TTC549 (cell line): ENCODE results near the gene SOWAHD.
"Not testable (repeated sequence)": the region's sequence is repeated elsewhere in the genome, so short reads cannot be mapped to it uniquely, and the experiment has no call there.

Experiments used
- FAIRE-seq: peaks from 2 replicates; lab custom pipeline; 2012; peaks lifted over from hg19 to GRCh38; lab: Jason Lieb, UNC

Gene SOWAHD

DNA sequence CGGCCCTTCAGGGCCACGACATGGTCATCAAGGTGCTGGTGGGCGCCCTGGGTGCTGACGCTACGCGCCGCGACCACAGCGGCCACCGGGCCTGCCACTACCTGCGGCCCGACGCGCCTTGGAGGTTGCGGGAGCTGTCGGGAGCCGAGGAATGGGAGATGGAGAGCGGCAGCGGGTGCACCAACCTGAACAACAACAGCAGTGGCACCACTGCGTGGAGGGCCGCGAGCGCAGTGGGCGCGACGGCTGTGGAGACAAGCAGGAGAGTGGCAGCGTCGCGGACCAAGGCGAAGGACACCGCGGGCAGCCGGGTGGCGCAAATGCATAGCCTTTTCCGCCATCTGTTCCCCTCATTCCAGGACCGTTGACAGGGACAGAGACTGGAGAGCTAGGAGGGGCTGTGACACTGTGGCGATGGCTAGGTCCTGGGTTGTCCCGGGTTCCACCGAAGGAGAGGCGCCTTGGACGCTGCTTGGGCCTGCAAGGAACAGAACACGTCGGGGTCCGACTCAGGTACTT lies 919 bp downstream of the SOWAHD start:
- FAIRE-seq = no peak

DNA sequence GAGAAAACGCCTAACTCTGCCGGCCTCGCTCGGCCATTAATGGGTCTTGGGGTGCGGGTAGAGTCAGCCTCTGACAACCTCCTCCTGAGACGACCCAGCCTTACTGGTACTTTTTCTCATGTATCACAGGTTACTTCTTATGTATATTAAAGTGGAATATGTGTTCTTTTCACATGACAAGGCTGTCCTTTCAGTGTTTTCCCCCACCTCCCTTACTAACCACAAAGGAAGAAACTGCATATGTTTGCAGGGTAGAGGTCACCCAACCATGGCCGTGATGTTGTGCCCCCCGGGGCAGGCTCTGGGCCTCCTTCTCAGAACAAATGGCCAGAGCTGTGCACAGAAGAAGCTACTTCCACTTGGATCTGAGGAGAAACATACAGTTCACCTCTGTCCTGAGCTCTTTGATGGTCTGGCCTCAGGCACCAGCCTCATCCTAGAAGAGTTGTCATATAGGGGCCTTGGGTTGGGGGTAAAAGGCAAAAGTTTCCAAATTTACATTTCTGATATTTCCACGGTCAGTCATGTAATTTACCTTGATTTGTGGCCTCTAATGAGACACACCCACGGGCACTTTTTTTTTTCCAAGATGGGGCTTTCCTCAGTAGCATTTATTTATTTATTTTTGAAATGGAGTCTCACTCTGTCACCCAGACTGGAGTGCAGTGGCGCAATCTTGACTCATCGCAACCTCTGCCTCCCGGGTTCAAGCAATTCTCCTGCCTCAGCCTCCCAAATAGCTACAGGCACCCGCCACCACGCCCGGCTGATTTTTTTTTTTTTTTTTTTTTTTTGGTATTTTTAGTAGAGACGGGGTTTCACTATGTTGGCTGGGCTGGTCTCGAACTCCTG lies 1.9 kb downstream of the SOWAHD start:
- no peak for FAIRE-seq

GRCh38 chrX:119762718-119763117 lies 4.3 kb downstream of the SOWAHD start:
- FAIRE-seq = no peak

GRCh38 chrX:119763181-119763580 lies 4.8 kb downstream of the SOWAHD start:
- no peak for FAIRE-seq

DNA sequence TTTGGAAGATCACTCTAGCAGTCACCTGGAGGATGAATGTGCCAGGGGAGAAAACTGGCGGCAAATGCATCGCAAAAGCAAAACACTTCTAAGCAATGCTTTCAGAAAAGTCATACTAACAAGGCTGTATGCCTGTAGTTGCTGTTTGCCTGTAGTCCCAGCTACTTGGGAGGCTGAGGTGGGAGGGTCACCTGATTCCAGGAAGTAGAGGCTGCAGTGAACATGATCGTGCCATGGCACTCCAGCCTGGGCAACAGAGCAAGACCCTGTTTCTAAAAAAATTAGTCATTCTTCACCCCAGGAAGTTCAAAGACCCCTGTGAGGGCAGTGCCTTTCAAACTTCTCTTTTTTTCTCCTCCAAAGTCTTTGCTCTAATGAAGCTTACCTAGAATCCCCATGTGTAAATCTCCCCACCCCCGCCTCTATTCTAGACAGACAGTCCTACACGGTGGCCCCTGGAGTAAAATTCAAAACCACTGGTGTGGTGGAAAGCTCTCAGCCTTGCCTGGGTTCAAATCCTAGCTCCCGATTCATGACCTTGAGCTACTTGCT lies 5.5 kb downstream of the SOWAHD start:
- no peak for FAIRE-seq

DNA sequence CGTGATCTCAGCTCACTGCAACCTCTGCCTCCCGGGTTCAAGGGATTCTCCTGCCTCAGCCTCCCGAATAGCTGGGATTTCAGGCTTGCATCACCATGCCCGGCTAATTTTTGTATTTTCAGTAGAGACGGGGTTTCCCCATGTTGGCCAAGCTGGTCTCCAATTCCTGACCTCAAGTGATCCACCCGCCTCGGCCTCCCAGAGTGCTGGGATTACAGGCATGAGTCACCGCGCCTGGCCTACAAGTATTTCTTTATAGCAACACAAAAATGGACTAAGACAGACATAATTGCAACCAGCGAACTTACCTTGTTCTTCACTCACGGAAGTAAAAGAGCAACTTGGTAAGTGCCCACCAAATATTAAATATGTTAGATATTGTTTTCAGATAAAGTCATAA lies 10.0 kb downstream of the SOWAHD start:
- FAIRE-seq = not testable (repeated sequence)

GRCh38 chrX:119769388-119769787 lies 11.0 kb downstream of the SOWAHD start:
- not testable (repeated sequence) for FAIRE-seq

DNA sequence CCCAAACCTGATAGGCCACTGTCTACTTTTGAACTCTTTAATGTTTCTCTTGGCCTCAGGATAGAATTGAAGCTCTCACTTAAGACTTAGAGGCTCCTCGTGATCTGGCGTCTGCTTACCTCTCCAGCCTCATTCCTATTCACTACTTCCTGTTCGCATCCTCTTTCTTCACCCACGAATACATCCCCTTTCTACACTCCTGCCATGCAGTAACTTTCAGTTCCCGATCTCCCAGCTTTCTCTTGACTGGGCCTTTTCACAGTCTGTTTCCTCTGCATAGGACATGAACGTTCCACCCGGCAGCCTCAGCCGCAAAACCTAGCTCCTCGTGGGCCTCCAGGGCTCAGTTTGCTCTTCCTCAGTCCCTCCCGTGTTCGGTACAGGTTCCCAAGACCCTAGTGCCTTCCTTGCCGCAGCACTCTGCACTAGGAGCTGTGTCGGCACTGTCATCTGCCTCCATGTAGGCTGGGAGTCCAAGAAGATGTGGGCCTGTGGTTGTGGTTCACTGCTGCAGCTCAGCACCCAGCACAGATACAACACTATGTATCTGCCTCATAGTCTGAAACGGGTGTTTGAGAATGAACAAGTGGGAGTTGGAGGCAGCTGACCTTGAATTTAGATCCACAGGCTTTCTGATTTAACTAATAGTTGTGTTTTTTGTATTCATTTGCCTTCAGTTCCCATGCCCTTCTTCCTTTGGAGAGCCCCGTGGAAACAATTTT lies 17.3 kb downstream of the SOWAHD start:
- no peak for FAIRE-seq

DNA sequence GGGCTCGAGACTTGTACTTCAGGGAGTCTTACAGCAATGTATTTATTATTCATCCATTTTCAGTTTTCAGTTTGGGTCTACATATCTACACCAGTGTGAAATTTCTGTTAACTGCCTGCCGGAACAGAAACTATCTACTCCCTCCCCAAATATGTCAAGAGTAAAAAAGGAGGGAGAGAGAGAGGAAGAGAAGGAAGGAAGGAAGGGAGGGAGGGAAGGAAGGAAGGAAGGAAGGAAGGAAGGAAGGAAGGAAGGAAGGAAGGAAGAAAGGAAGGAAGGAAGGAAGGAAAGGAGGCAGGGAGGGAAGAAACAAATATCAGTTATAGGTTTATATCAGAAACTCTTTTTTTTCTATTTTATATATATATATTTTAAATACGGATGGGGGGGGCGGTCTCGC lies 20.4 kb downstream of the SOWAHD start:
- FAIRE-seq = no peak

DNA sequence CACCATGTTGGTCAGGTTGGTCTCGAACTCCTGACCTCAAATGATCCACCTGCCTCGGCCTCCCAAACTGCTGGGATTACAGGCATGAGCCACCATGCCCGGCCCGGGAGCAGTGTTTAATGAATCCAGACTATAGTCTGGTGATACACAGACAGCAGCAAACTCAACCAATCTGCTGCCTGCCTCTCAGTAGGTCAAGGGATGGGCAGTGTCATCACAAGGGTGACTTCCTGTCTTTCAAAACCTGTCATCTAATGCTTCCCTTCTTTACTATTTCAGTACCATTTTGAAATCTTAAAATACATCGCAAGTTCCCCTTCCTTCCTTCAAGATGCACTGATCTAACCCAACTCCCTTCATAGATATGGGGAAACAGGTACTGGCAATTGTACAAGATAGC lies 24.6 kb downstream of the SOWAHD start:
- FAIRE-seq = no peak

DNA sequence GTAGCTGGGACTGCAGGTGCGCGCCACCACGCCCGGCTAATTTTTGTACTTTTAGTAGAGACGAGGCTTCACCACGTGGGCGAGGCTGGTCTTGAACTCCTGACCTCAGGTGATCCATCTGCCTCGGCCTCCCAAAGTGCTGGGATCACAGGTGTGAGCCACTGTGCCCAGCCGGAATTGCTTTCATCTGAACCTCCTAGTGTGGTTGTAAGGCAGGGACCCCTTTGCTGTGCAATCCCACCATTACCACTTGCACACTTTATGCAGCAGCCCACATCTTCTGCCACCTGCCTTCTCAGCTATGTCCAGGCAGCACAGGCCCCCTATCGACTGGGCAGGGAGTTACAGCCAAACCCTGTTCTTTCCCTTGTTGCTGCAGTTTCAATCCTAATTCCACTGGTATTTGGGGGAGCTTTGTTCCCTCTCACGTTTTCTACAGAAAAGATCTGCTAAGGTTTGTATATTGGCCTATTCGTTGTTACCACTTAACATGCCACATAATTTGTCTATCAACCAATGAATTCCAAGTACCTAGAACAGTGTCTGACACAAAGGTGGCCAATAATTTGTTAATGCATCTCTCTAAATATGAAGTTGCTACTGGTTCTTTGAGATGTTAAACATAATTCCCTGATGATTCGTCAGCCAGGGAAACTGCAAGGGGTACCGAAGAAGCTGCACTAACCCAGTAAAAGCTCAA lies 26.5 kb downstream of the SOWAHD start:
- no peak for FAIRE-seq

DNA sequence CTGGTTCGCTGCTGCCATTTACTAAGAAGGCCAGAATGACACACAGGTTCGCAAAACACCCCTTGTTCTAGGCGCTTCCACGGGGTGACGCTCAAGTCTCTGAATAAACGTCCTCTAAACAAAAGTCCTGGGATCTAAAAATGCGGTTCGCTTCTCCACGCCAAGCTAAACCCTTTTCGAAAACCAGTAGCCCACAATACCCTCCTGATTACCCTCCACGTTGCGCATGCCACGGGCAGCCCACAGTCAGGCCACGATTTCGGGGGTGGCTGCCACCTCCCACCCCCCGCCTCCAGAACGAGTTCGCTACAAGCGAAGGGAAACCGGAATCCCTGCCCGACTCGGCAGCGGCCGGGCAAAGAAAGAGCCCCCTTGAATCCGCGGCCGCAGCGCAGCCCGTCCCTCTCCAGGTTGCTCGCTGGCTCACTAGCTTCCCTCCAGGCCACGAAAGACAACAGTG lies 32.6 kb downstream of the SOWAHD start:
- no peak for FAIRE-seq

DNA sequence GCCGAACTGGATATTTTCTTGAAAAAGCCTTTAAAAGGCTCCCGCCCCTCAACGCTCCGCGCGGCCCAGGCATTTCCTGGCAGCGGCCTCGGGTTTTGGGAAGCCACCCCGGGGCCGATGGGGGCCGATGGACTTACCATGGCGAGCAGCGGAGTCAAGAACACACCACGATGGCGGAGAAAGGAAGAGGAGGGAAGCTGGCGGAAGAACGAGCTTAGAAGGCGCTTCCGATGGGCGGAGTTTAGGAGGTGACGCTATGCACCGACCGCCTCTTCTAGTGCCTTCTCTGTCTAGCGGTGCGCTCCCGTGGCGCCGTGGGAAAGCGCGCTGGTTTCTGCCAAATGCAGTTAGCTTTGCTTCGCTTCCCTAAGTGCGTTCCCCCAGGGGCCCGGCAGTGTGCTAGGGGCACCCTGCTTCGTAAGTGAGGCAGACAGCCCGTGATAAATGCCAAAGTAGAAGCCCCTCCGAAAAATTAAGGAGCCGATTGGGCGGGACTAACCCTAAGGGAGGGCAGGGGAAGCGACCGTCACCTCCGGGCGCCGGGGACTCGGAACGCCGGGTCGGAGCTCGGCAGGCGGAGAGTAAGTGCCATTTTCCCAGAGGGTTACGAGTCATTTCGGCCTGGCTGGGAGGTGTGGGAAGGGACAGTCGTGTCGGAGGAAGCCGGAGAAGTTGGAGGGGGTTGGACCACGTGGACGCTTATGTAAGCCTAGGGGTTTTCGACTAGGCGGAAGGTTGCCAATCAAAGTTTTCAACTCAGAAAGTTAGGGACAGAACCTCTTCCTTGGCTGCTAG lies 33.2 kb downstream of the SOWAHD start, which contains the start of gene RPL39:
Gene RPL39 (minus strand): TSS at position 194 of the 795 bp plus-strand sequence. CDS start 54 bp downstream, at position 140.
- no peak for FAIRE-seq

DNA sequence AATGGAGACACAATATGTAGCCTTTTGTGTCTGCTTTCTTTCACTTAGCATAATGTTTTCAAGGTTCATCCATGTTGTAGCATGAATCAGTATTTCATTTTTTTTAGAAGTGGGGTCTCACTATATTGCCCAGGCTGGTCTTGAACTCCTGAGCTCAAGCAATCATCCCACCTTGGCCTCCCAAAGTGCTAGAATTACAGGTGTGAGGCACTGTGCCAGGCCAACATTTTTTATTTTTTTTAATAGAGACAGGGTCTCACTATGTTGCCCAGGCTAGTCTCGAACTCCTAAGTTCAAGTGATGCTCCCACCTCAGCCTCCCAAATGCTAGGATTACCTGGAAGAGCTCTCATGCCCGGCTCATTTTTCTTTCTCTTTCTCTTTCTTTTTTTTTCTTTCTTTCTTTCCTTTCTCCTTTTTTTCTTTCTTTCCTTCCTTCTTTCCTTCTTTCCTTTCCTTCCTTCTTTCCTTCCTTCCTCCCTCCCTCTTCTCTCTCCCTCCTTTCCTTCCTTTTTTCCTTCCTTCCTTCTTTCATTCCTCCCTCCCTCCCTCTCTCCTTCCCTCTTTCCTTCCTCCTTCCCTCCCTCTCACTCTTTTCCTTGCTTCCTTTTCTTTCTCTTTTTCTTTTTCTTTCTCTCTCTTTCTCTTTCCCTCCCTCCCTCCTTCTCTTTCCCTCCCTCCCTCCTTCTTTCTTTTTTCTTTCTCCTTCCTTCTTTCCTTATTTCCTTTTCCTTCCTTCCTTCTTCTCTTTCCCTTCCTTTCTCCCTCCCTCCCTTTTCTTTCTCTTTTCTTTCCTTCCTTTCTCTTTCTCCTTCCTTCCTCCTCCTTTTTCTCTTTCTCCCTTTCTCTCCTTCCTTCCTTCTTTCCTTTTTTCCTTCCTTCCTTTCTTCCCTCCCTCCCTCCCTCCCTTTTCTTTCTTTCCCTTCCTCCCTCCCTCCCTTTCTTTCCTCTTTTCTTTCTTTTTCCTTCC lies 43.1 kb downstream of the SOWAHD start:
- no peak for FAIRE-seq

DNA sequence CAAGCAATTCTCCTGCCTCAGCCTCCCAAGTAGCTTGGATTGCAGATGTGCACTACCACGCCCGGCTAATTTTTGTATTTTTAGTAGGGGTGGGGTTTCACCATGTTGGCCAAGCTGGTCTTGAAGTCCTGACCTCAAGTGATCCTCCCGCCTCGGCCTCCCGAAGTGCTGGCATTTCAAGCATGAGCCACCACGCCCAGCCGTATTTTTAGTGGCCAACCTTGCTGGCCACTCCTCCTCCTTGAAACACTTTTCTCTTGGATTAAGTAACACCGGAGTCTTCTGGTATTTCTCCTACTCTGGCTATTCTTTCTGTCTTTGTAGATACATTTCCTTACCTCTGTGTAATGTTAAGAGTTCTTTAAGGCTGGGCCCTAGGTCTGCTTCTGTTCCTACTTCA lies 44.2 kb downstream of the SOWAHD start:
- no peak for FAIRE-seq

DNA sequence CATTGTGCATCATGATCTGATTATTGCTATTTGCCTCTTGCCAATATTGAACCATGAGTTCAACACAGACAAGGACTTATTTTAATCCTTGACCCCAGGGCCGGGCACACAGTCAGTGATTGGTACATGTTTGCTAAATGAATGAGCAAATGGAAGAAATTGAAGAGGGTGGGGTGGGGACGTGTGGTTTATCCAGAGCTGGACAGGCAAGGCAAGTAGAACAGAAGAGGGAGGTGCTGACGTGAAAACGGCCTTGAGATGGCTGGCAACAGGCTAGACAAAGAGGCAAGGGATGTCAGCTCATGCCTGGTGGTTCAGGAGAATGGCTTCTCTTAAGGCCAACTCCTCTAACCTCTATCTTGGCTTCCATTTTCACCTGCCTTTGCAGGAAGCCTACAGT lies 50.1 kb downstream of the SOWAHD start:
- FAIRE-seq = not testable (repeated sequence)

DNA sequence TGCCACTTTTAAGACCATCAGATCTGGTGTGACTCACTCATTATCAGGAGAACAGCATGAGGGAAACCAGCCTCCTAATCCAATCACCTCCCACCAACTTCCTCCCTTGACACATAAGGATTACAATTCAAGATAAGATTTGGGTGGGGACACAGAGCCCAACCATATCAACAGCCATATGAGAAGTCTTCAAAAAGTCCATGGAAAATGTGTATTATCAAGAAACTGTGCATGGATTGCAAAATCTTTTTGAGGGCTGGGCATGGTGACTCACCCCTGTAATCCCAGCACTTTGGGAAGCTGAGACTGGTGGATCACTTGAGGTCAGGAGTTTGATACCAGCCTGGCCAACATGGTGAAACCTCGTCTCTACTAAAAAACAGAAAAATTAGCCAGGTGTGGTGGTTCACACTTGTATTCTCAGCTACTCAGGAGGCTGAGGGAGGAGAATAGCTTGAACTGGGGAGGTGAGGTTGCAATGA lies 50.8 kb downstream of the SOWAHD start:
- FAIRE-seq = no peak
